GM13977 (cell line): ENCODE data around the gene RNF217.

Experiments used
- DNase-seq: peaks from one replicate; pipeline ENCODE4 v3.0.0; 2012; ENCODE audit warnings: low spot score
- CTCF ChIP-seq: IDR thresholded peaks from 2 replicates; pipeline ENCODE4 v1.5.1; 2012; ENCODE audit warnings: mild to moderate bottlenecking, control low read depth; ENCODE audit not compliant: insufficient read depth; ENCODE audit errors: extremely low read depth, missing control alignments
- in situ Hi-C: fragments of 300-500 bp; cut with MboI; formaldehyde crosslinking; loops from one replicate; pipeline ENCODE4 v1.12.0; 2022; ENCODE audit warnings: low sequenced_read_pairs, low pct_unique_long_range_greater_than_20kb, mixed read lengths, inconsistent platforms; ENCODE audit not compliant: unreplicated experiment

The RNF217 gene

GRCh38 chr6:125008957-125009356 is 46.7 kb downstream of the RNF217 start:
- in situ Hi-C loops: no loop called here
- no peak for DNase-seq
- TF ChIP-seq CTCF: no peak

DNA sequence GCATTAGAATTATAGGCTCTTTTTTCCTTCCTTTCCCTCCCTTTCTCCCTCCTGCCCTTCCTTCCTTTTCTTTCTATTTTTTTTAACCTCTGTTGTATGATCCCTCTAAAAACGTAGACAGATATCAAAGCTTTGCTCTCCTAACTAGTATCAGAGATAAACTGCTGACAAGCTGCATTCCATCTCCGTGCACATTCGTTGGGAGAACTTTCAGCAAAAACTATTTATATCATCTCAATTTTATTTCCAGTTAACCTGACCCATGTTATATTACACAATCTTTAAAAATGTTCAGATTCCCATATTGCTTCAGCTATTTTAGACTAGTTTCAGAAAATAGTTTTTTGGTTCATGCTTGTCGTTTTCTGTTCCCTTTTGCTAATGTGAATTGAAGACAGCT is 47.3 kb downstream of the RNF217 start:
- TF ChIP-seq CTCF: no peak
- in situ Hi-C loops: no loop called here
- no peak for DNase-seq

GRCh38 chr6:125013938-125014660 is 51.9 kb downstream of the RNF217 start:
- no peak for TF ChIP-seq CTCF
- no peak for DNase-seq
- in situ Hi-C loops: no loop called here

DNA sequence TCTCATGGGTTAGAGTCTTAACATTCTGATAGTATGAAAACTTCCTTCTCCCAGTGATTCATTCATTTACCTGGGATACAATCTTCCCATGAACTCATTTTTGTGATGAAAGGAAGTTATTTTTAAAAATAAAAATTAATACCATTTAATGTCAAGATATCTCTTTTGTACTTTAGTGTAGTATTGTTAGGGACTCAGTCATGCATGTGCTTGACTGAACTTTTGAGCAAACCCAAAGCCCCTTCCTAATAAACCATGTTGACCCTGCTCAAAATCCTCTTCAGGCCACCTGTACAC is 52.4 kb downstream of the RNF217 start:
- no peak for TF ChIP-seq CTCF
- no peak for DNase-seq
- in situ Hi-C loops: no loop called here

DNA sequence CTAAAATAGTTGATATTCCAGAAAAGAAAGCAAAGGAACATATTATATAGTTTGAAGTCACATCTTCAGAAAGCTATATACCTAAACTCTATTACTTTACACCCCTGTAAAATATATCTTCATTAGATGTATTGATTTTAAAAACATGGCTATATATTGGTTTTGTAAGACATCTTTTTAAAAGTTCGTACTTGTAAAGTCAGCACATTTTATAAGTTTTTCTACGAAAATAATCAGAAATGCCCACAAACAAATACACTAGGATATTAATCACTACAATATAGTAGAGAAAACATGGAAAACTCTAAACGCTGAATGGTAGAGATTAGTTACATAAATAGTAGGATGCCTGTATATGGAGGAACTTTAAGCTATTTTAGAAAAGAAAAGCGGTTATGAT is 52.9 kb downstream of the RNF217 start:
- no peak for TF ChIP-seq CTCF
- DNase-seq: no peak
- in situ Hi-C loops: no loop called here

DNA sequence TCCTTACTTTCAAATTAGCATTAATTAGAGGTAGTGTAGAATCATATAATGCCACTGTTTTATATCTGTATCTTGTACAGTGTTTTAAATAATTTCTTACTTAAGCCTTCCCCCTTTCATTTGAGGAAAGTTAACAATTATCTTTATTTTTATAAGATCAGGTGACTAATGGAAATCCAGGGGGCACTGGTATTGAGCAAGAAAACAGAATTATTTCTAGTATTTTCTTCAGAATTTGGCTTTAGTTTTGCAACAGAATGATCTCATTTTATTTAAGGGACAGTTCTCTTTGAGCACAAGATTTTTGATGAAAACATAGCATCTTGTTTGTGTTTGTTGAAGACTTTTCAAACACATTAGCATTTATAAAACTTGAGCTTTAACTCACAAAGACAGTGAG is 55.9 kb downstream of the RNF217 start:
- DNase-seq: no peak
- in situ Hi-C loops: no loop called here
- TF ChIP-seq CTCF: no peak

GRCh38 chr6:125019281-125019680 is 57.0 kb downstream of the RNF217 start:
- in situ Hi-C loops: no loop called here
- DNase-seq: no peak
- TF ChIP-seq CTCF: no peak
